AG04449 (cell line): ENCODE measurements around the gene SIPA1L2.

ENCODE experiments used
- CTCF ChIA-PET: fragments of 350-600 bp; formaldehyde crosslinking; extraction: SDS; loops from one replicate; lab custom pipeline; 2021; ENCODE audit warnings: antibody characterized with exemption; lab: Yijun Ruan, JAX
- POLR2A ChIA-PET: fragments of 400-600, 350-600 bp; formaldehyde crosslinking; extraction: SDS; loops from one replicate; lab custom pipeline; 2020; ENCODE audit warnings: antibody characterized with exemption, inconsistent platforms; lab: Yijun Ruan, JAX
- DNase-seq: peaks from one replicate; pipeline ENCODE4 v3.0.0-alpha.2; 2010; ENCODE audit warnings: low read depth, low spot score
- H3K4me3 ChIP-seq: 2 replicates; pipeline ENCODE4 v1.5.1; 2011; ENCODE audit warnings: low read depth, mild to moderate bottlenecking, control low read depth, low read length
- TF ChIP-seq, protein P1 (sequence below): IDR thresholded peaks from one replicate; pipeline ENCODE4 v1.5.1; 2011; ENCODE audit warnings: mild to moderate bottlenecking, moderate library complexity, low read length, control low read depth, inconsistent platforms; ENCODE audit not compliant: insufficient read depth; ENCODE audit errors: missing control alignments

The SIPA1L2 gene

DNA sequence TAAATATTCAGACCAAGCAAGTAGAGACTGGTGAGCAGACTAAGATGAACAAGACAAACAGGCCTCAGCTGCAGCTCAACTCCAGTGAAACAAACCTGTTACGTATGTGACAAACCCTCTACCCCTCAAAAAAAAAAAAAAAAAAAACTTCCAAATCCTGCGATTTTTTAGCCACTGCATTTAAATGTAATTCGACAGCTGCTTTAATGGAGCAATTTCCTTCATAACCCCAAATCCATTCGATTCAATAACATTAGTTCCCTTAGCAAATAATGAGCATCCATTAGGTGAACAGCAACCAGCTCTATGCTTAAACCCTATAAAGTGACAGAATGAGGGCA, 31.1 kb downstream of the SIPA1L2 start:
- TF ChIP-seq, protein P1, sequence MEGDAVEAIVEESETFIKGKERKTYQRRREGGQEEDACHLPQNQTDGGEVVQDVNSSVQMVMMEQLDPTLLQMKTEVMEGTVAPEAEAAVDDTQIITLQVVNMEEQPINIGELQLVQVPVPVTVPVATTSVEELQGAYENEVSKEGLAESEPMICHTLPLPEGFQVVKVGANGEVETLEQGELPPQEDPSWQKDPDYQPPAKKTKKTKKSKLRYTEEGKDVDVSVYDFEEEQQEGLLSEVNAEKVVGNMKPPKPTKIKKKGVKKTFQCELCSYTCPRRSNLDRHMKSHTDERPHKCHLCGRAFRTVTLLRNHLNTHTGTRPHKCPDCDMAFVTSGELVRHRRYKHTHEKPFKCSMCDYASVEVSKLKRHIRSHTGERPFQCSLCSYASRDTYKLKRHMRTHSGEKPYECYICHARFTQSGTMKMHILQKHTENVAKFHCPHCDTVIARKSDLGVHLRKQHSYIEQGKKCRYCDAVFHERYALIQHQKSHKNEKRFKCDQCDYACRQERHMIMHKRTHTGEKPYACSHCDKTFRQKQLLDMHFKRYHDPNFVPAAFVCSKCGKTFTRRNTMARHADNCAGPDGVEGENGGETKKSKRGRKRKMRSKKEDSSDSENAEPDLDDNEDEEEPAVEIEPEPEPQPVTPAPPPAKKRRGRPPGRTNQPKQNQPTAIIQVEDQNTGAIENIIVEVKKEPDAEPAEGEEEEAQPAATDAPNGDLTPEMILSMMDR = no peak

DNA sequence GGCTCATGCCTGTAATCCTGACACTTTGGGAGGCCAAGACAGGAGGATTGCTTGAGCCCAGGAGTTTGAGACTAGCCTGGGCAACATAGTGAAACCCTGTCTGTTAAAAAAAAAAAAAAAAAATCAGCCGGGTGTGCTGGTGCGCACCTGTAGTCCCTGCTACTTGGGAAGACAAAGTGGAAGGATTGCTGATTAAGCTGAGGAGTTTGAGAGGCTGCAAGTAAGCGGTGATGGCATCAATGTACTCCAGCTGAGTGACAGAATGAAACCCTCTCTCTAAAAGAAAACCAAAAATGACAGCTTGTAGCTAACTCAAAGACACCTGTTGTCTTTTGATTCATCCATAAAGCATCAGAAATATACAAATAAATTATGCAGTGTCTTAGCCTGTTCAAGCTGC, 31.8 kb downstream of the SIPA1L2 start:
- ChIA-PET CTCF (no interaction called here), POLR2A (no interaction called here)
- no peak overlapping the region for H3K4me3 ChIP-seq
- TF ChIP-seq, protein P1 = no peak
- DNase-seq = no peak

More for the DNA sequence above, 31.1 kb downstream of the SIPA1L2 start:
- no peak for DNase-seq
- ChIA-PET POLR2A (no interaction called here), CTCF (no interaction called here)
- H3K4me3 ChIP-seq = no peak overlapping the region

DNA sequence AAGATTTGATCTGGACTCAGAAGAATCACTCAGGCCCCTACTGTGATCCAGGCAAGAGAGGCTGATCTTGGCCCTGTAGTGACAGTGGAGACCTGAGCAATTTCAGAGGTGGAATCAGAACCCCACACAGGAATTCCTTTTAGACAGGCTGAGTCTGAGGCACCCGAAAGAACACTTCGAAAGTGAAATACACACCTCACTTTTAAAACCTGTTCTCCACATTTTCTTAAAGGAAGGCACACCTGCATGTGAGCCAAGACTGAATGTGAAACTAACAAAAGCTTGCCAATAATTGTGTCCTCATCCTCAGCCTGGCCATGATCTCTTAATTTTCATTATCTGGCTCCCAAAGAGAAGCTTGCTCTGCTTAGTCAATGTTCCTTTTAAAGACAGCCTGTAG, 32.2 kb downstream of the SIPA1L2 start:
- POLR2A ChIA-PET = no interaction called here
- CTCF ChIA-PET = no interaction called here
- TF ChIP-seq, protein P1 = no peak
- no peak for DNase-seq
- H3K4me3 ChIP-seq = no peak overlapping the region

DNA sequence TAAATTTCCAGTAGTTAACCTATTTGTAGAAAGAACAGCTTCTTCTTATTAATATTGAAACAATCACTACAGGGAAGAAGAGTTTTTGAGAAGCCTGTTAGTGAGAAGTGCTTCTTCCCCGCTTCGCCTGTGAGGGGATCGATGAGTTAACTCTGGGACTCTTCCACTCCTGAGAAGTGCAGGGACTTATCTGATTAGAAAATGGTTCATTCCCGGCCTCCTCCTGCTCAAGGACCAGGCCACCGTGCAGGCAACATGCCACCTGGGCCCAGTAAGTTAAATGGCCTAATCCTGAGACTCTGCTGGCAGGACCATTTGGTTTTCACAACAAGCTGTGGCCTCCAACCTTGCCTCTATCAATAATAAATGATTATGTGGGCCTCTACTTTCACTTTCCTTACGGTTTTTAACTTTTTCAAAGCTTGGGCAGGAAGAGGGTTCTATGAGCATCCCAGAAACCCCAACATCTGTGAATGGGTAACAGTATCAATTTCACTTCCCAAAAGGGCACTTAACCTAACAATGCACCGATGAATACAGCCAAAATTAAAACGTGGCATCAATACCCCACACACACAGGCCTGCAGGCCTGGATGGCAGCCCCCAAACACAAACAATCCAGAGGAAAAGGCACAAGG, 33.1 kb downstream of the SIPA1L2 start:
- CTCF ChIA-PET = interaction anchor here (1.1 kb wide), 1 partner anchor 30 kb away, joined by 3 read pairs; no protein-coding TSS in a partner anchor
- DNase-seq = no peak
- H3K4me3 ChIP-seq = no peak overlapping the region
- POLR2A ChIA-PET = no interaction called here
- TF ChIP-seq, protein P1 = no peak

DNA sequence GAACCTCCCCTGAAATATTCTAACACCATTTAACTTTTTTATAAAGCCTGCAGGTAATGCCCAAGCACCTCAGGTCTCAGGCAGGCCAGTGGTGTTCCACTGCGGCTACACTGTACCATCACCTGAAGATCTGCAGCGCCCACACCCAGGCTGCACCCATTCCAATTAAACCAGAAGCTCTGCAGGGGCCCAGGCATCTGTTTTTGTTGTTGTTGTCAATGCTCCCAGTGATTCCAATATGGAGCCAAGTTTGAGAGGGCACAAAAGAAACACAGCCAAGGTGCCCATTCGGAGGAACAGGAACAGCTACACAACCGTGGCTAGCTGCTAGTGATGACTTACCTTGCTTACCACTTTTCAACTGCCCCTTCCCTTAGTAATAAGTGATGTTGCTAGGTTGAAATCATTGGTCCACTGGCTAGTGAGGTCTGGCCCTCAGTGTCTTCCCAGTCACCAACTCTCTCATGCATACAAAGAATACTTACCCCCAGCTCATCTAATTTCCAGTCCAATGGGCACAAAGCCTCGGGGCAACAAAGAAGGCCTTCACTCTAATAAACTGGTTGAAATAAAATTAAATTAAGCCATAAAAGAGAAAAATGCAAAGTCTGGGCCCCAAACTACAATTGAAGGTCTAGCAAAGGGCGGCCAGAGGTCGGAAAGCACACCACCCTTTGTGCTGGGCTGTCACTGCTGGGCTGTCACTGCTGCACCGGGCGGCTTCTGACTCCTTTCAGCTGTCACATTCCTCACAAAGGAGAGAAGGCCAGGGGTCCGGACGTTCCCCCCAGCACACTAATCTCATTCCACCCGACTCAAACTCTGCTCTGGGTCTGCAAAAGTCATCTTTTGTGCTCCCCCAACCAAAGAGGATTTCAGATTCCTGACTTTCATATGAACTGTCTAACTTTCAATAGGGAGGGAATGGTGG, 34.9 kb downstream of the SIPA1L2 start:
- ChIA-PET CTCF (no interaction called here), POLR2A (no interaction called here)
- no peak for DNase-seq
- H3K4me3 ChIP-seq = no peak overlapping the region
- TF ChIP-seq, protein P1 = no peak
